ENCODE measurements around the gene SF3A2. TPM values are rescaled to one million over a fixed set of nuclear protein-coding genes. Genes with fewer than 3 reads are reported as not detected.

Gene SF3A2
- polyA plus RNA-seq, 5 donors: 49.2 to 98.0 (median 68.6) TPM

GRCh38 chr19:2226051-2226839, 10.4 kb upstream of the SF3A2 start:
- DNase-seq: no peak

GRCh38 chr19:2226840-2227360, 9.7 kb upstream of the SF3A2 start:
- no peak for DNase-seq

DNA sequence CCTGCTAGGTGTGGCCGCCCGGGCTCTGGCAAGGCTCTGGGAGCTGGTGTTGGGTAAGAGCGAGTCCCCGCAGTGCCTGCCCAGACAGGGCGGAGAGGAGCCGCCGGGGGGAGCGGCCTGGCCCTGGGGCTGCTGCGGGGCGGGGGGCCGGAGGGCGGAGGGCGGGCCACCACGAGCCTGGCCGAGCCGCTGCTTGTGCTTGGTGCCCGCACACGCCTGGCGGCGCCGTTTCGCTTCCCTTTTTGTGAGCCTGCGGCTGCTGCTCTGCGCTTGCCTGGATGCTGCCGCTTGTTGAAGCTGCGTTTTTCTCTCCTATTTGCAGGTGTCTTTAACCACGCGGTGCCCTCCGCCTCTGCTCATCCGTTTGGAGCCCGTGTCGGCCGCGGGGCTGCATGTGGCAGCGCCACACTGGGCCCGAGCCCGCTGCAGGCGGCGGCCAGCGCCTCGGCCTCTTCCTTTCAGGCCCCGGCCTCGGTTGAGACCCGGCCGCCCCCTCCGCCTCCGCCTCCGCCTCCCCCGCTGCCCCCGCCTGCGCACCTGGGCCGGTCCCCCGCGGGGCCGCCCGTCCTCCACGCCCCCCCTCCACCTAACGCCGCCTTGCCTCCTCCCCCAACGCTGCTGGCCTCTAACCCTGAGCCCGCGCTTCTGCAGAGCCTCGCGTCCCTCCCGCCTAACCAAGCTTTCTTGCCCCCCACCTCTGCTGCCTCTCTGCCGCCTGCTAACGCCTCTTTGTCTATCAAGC, 9.0 kb upstream of the SF3A2 start:
- no peak for DNase-seq

- no peak for DNase-seq
These were observed 8.2 kb upstream of the SF3A2 start for GRCh38 chr19:2228157-2229030.

- no peak for DNase-seq
These were observed 7.3 kb upstream of the SF3A2 start for GRCh38 chr19:2229103-2230032.

DNA sequence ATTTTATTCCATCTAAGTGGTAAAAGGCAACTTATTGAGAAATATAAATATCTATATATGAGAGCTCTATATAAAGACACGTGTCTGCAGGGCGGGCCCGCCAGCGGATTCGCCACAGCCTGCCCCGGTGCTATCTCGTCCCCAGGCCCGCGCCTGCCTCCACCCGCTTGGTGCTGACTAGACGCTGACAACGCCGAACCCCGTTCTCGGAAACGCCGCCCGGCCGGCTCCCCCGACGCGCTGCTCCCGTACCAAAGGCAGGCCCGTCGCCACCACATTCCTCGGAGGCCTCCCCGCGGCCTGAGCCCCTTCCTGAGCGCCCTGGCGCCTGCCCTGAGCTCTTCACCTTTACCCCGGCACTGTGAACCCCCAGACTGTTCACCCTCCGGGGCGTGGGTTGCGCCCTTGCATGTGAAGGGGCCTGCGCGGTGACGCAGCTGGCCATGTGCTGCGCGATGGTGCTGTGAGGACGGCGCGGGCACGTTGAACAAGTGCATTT, 6.5 kb upstream of the SF3A2 start:
- no peak for DNase-seq

DNA sequence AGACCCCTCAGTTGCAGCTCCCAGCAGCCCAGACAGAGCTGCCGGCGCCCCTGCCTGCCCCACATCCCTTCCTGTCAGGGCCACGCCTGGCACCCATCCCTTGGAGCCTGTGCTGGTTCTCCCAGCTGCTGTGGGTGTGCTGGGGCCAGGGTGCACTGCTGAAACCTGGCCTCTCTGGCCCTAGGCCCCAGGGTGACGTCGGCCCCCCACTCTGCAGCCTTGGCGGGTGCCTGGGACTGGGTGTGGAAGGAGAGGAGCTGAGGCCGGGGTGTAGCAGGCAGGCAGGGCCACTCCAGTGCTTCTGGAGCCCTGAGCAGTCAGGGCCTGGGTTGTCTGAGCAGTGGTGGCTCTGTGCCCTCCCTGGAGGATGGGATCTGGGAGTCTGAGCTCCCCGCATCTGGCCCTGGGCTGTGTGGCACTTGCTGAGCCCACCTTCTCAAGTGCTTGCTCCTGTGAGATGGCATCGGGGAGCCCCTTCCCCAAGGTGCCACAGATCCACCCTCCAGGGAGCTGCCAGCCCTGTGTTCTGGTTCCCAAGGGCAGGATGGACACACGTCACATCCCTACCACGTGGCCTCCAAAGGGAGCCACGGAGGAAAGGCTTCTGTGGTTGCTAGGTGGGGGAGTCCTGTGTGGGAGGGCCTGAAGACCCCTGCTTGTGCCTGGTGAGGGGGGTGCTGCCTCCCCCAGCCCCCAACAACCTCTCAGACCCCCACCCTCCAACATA, 5.7 kb upstream of the SF3A2 start:
- no peak for DNase-seq

- no peak for DNase-seq
These were observed 4.9 kb upstream of the SF3A2 start for GRCh38 chr19:2231621-2232221.

GRCh38 chr19:2232286-2233151, 4.1 kb upstream of the SF3A2 start:
- DNase-seq: no peak

DNA sequence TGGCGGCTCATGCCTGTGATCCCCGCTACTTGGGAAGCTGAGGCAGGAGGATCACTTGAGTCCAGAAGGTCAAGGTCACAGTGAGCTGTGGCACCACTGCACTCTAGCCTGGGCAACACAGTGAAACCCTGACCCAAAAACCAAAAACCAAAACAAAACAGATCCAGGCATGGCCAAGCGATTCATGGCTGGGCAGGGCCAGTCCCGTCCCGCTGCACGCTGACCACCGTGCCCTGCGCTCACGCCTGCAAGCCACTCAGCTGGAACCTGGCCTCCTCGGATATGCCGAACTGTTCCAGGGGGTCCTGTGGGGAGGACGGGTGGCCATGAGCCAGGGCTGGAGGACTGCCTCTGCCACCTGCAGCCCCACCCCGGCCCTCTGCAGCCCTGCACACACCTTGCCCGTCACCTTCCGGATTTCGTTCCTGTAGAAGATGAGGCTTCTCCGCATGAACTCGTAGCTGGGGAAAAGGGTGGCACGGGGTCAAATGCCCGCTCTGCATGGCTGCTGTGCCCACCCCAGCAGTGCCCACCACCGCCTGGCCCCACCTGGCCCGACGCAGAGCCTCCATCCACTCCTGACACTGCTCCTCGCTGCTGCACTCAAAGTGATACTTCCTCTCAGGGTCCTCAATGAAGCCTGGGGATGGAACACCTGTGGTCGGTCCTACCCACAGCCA, 2.9 kb upstream of the SF3A2 start:
- no peak for DNase-seq

DNA sequence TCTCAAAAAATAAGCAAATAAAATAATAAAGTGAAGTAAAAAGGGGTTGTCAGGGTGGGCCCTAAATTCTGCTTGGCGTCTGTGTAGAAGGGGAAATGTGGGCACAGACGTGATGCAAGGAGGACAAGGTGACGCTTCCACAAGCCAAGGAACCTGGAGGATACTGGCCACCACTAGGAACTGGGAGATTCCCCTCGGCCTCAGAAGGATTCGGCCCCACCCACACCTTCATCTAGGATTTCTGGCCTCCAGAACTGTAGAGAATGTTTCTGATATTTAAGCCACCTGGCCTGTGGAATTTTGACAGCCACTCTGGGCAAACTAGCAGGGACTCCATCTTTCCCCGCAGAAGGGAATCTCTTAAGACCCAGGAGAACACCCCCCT, 1.6 kb upstream of the SF3A2 start:
- no peak for DNase-seq

- DNase-seq: no peak
These were observed 1.1 kb upstream of the SF3A2 start for GRCh38 chr19:2235381-2236063.

DNA sequence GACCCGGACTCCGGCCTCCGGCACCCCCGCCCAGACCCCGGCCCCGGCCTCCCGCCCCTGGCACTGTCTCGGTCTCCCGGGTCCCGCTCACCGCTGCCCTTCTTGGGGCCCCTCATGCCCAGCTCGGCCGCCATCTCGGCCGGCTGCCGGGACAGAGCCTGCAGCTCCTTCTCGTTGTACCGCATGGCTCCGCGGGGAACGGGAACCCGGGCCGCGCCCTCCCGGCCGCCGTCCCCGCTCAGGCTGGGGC, 635 bp upstream of the SF3A2 start:
- no peak for DNase-seq

- DNase-seq: no peak
These were observed 636 bp downstream of the SF3A2 start for GRCh38 chr19:2237051-2237868.

- no peak for DNase-seq
These were observed 1.2 kb downstream of the SF3A2 start for GRCh38 chr19:2237869-2238153.

- no peak for DNase-seq
These were observed 2.5 kb downstream of the SF3A2 start for GRCh38 chr19:2239173-2239572.
